Hepatocyte (in vitro differentiated cells): Measurements from ENCODE around the gene TEX14.

Experiments used
- CTCF ChIP-seq: fragments of 200-600 bp; sonication (generic); IDR thresholded peaks from 2 replicates; pipeline ENCODE4 v1.5.1; 2016; ENCODE audit warnings: antibody characterized with exemption, mild to moderate bottlenecking; ENCODE audit not compliant: poor library complexity
- EZH2 ChIP-seq: fragments of 200-600 bp; sonication (generic); IDR thresholded peaks from 2 replicates; pipeline ENCODE4 v1.6.1; 2016; ENCODE audit warnings: antibody characterized with exemption, mild to moderate bottlenecking, borderline replicate concordance

- TF ChIP-seq EZH2 = no peak
- no peak for TF ChIP-seq CTCF
Measured at GRCh38 chr17:58686980-58687379, 4.9 kb downstream of the TEX14 start.
